ENCODE data around the gene HSD17B2.
"Not testable (repeated sequence)": the region's sequence is repeated elsewhere in the genome, so short reads cannot be mapped to it uniquely, and the experiment has no call there.

The HSD17B2 gene

DNA sequence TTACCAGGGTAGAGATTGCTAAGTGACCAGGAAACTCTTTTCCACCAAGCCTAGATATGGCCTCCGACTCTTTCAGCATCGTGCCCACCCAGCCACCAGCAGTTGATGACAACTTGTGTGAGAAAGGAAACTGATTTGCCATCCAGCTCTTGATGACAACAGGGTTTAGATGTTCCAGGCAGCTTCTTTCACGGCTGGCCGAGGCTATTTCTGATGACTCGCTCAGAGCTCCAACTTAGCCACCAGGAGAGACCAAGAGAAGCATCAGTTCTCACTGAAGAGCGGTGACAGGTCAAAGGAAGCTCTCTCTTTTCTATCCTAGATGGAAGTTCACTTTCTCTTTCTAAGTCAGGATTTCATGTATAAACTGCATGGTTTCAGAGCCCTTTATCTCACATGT is 73.7 kb downstream of the HSD17B2 start:
- H4K20me1 ChIP-seq (ENCODE audit: insufficient read depth, low read length, poor library complexity, severe bottlenecking), result no peaks in the 10 kb centered on the region
- H3K4me2 ChIP-seq (ENCODE audit: low read depth, low read length, poor library complexity, severe bottlenecking), result no peak overlapping the region
- H3K79me2 ChIP-seq (ENCODE audit: insufficient read depth, low read length), result no peaks in the 10 kb centered on the region
- no peaks in the 10 kb centered on the region for H3F3A ChIP-seq (ENCODE audit: low read depth)
- no peak overlapping the region for H3K9ac ChIP-seq (ENCODE audit: low read depth, low read length, poor library complexity, severe bottlenecking)
- H3K4me1 ChIP-seq (ENCODE audit: insufficient read depth, low read length, poor library complexity, severe bottlenecking), result peaks cover 4% of the 10 kb centered on the region
- H3K9me3 ChIP-seq (ENCODE audit: insufficient read depth, low read depth, low read length), result no peaks in the 10 kb centered on the region
- H3K27me3 ChIP-seq (ENCODE audit: insufficient read depth, low read length, poor library complexity, severe bottlenecking), result no peaks in the 10 kb centered on the region
- no peak overlapping the region for H2AFZ ChIP-seq (ENCODE audit: low read length)
- no peak for TF ChIP-seq EZH2phosphoT487 (IDR thresholded peaks at IDR 0.05; ENCODE audit: borderline replicate concordance)
- no peak for TF ChIP-seq CTCF (conservative IDR thresholded peaks at IDR 0.05; ENCODE audit: low read length)
- no peaks in the 10 kb centered on the region for H3K36me3 ChIP-seq (ENCODE audit: insufficient read depth, low read length)
- no peak overlapping the region for H3K4me3 ChIP-seq (ENCODE audit: low read length, poor library complexity, severe bottlenecking)
- no peaks in the 10 kb centered on the region for H3K9me2 ChIP-seq (replicated peaks; ENCODE audit: low read depth, low read length)

DNA sequence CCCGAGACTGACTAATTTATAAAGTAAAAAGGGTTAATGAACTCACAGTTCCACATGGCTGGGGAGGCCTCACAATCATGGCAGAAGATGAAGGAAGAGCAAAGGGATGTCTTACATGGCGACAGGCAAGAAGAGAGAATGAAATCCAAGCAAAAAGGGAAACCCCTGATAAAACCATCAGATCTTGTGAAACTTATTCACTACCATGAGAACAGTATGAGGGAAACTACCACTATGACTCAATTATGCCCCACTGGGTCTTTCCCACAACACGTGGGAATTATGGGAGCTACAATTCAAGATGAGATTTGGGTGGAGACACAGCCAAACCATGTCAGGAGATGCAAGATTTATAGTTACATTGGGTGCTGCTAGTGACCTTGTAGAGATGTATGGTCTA is 74.2 kb downstream of the HSD17B2 start:
- not testable (repeated sequence) for H3K4me3 ChIP-seq (ENCODE audit: low read length, poor library complexity, severe bottlenecking); H2AFZ ChIP-seq (ENCODE audit: low read length); H3K27me3 ChIP-seq (ENCODE audit: insufficient read depth, low read length, poor library complexity, severe bottlenecking); H3K36me3 ChIP-seq (ENCODE audit: insufficient read depth, low read length); H3F3A ChIP-seq (ENCODE audit: low read depth); H4K20me1 ChIP-seq (ENCODE audit: insufficient read depth, low read length, poor library complexity, severe bottlenecking); H3K4me1 ChIP-seq (ENCODE audit: insufficient read depth, low read length, poor library complexity, severe bottlenecking); H3K9me2 ChIP-seq (replicated peaks; ENCODE audit: low read depth, low read length); H3K4me2 ChIP-seq (ENCODE audit: low read depth, low read length, poor library complexity, severe bottlenecking); H3K9ac ChIP-seq (ENCODE audit: low read depth, low read length, poor library complexity, severe bottlenecking); H3K79me2 ChIP-seq (ENCODE audit: insufficient read depth, low read length); H3K9me3 ChIP-seq (ENCODE audit: insufficient read depth, low read depth, low read length)

DNA sequence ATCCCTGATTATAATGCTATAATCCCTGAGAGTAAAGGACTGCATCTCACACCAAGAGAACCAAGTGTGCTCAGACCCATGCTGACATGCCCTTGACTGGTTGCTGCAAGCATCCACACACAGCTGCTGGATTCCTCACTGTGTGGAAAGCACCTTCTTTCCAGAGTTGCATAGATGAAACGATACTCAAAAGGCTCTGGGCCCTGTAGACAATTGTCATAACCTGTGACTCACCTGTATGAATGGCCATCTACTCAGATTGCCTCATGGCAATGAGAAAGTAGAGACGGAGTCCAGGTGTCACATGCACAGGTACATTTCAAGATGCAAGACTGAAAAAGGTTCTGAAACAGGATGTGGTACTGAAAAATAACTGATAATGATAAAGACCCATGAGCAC is 76.9 kb downstream of the HSD17B2 start:
- Histone ChIP-seq H3K4me3 (ENCODE audit: low read length, poor library complexity, severe bottlenecking) (no peak overlapping the region), H3K9me3 (ENCODE audit: insufficient read depth, low read depth, low read length) (no peaks in the 10 kb centered on the region), H3K27me3 (ENCODE audit: insufficient read depth, low read length, poor library complexity, severe bottlenecking) (no peaks in the 10 kb centered on the region), H4K20me1 (ENCODE audit: insufficient read depth, low read length, poor library complexity, severe bottlenecking) (no peaks in the 10 kb centered on the region), H3K9ac (ENCODE audit: low read depth, low read length, poor library complexity, severe bottlenecking) (no peak overlapping the region), H3K4me1 (ENCODE audit: insufficient read depth, low read length, poor library complexity, severe bottlenecking) (no peaks in the 10 kb centered on the region), H3K79me2 (ENCODE audit: insufficient read depth, low read length) (no peaks in the 10 kb centered on the region), H2AFZ (ENCODE audit: low read length) (no peak overlapping the region), H3K36me3 (ENCODE audit: insufficient read depth, low read length) (no peaks in the 10 kb centered on the region), H3K4me2 (ENCODE audit: low read depth, low read length, poor library complexity, severe bottlenecking) (no peak overlapping the region), H3K9me2 (replicated peaks; ENCODE audit: low read depth, low read length) (no peaks in the 10 kb centered on the region), H3F3A (ENCODE audit: low read depth) (no peaks in the 10 kb centered on the region)
- TF ChIP-seq CTCF (conservative IDR thresholded peaks at IDR 0.05; ENCODE audit: low read length) (no peak), EZH2phosphoT487 (IDR thresholded peaks at IDR 0.05; ENCODE audit: borderline replicate concordance) (no peak)

- Histone ChIP-seq H3K9me3 (ENCODE audit: insufficient read depth, low read depth, low read length) (no peaks in the 10 kb centered on the region), H2AFZ (ENCODE audit: low read length) (no peak overlapping the region), H3K4me1 (ENCODE audit: insufficient read depth, low read length, poor library complexity, severe bottlenecking) (no peaks in the 10 kb centered on the region), H4K20me1 (ENCODE audit: insufficient read depth, low read length, poor library complexity, severe bottlenecking) (no peaks in the 10 kb centered on the region), H3K4me2 (ENCODE audit: low read depth, low read length, poor library complexity, severe bottlenecking) (no peak overlapping the region), H3F3A (ENCODE audit: low read depth) (no peaks in the 10 kb centered on the region), H3K79me2 (ENCODE audit: insufficient read depth, low read length) (no peaks in the 10 kb centered on the region), H3K27me3 (ENCODE audit: insufficient read depth, low read length, poor library complexity, severe bottlenecking) (no peaks in the 10 kb centered on the region), H3K9me2 (replicated peaks; ENCODE audit: low read depth, low read length) (no peaks in the 10 kb centered on the region), H3K4me3 (ENCODE audit: low read length, poor library complexity, severe bottlenecking) (no peak overlapping the region), H3K36me3 (ENCODE audit: insufficient read depth, low read length) (no peaks in the 10 kb centered on the region), H3K9ac (ENCODE audit: low read depth, low read length, poor library complexity, severe bottlenecking) (no peak overlapping the region)
- TF ChIP-seq EZH2phosphoT487 (IDR thresholded peaks at IDR 0.05; ENCODE audit: borderline replicate concordance) (no peak), CTCF (conservative IDR thresholded peaks at IDR 0.05; ENCODE audit: low read length) (no peak)
Observed at GRCh38 chr16:82113741-82114140, 78.7 kb downstream of the HSD17B2 start.

Measured in Loucy (cell line).